ENCODE data around the gene MACO1. TPM values are rescaled to one million over a fixed set of nuclear protein-coding genes. Genes with fewer than 3 reads are reported as not detected.
"Not testable (repeated sequence)": the region's sequence is repeated elsewhere in the genome, so short reads cannot be mapped to it uniquely, and the experiment has no call there.

MACO1 gene
- total RNA-seq, 4 donors from 2014 or later: 16.2 to 23.2 (median 19.5) TPM

DNA sequence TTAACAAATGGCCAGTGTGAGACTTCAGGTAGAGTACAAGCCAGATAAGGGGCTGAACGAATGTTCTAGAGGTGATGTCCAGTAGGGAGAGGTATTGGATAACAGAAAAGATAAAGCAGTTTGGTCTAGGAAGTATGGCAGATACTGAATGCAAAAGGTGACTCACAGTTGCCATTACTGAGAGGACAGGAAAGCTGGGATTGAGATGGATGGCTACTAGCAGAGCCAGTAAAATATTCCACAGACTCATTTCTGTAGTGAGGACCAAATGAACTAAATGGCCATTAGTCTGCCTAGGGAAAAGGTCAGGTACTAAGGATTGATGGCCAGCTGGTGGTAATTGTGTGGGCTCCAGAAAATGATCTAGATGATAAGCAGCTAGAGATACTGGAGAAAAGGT lies 11.5 kb downstream of the MACO1 start:
- TF ChIP-seq EP300 (IDR thresholded peaks at IDR 0.05) (no peak), POLR2A (IDR thresholded peaks at IDR 0.05; ENCODE audit: low read depth) (no peak), POLR2AphosphoS5 (IDR thresholded peaks at IDR 0.05) (no peak)
- TF ChIP-seq, protein P1, sequence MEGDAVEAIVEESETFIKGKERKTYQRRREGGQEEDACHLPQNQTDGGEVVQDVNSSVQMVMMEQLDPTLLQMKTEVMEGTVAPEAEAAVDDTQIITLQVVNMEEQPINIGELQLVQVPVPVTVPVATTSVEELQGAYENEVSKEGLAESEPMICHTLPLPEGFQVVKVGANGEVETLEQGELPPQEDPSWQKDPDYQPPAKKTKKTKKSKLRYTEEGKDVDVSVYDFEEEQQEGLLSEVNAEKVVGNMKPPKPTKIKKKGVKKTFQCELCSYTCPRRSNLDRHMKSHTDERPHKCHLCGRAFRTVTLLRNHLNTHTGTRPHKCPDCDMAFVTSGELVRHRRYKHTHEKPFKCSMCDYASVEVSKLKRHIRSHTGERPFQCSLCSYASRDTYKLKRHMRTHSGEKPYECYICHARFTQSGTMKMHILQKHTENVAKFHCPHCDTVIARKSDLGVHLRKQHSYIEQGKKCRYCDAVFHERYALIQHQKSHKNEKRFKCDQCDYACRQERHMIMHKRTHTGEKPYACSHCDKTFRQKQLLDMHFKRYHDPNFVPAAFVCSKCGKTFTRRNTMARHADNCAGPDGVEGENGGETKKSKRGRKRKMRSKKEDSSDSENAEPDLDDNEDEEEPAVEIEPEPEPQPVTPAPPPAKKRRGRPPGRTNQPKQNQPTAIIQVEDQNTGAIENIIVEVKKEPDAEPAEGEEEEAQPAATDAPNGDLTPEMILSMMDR (IDR thresholded peaks at IDR 0.05): no peak
- WGBS: 67% methylated on average over 1 of the region's 1 CpG
- no peak for DNase-seq (ENCODE audit: extremely low spot score)
- H3K4me3 ChIP-seq: no peak overlapping the region
- H3K27ac ChIP-seq (replicated peaks in 1 of 4): no peak overlapping the region
- no peaks in the 10 kb centered on the region for H3K9me3 ChIP-seq
- peaks cover 5 to 72% (median 53%) of the 10 kb centered on the region in 4 donors for H3K4me1 ChIP-seq
- intact Hi-C loops (cut with DNase I): no loop called here
- H3K36me3 ChIP-seq: peaks cover 0 to 4% (median 2%) of the 10 kb centered on the region in 4 donors
- no peaks in the 10 kb centered on the region for H3K27me3 ChIP-seq

DNA sequence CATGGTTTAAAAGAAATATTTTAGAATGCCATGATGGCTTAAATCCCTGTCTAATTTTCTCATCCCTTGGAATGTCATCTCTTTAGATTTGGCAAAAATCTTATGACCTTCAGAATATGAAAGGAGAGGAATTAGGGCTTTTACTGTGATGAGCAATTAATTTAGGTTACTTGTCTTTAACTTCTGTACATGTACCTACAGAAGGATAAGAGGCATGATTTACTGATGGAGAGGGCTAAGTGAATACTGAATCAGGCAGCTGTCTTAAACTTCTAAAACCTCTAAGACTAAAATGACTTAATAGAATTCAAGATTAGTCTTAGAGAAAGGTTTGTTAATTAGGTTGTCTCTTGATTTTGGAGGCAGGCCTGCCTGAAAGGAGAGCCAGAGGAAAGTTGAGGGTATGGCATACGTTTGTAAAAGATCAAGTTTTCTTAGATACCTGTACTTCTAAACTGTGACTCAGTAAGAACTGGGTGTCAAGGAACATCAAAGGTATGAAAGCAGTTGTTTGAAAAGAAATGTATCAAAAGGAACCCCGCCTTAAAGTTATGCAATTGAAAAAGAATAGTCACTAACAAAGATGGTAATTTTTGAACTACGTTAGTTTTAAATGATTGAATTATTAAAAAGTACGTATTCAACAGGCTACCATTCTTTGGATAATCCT lies 12.5 kb downstream of the MACO1 start:
- intact Hi-C loops (cut with DNase I): no loop called here

DNA sequence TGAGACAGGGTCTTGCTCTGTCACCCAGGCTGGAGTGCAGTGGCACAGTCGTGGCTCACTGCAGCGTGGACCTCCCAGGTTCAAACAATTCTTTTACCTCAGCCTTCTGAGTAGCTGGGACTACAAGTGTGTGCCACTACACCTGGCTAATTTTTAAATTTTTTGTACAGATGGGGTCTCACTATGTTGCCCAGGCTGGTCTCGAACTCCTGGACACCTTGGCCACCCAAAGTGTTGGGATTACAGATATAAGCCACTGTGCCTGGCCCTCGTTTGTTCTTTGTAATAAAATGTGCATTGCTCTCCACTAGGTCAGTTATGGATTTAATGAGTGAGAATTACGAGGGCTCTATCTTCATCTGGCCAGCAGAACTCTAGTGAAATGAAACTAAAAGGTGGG lies 13.9 kb downstream of the MACO1 start:
- DNase-seq (ENCODE audit: extremely low spot score); H3K9me3 ChIP-seq; H3K4me3 ChIP-seq; intact Hi-C loops (cut with DNase I); H3K27ac ChIP-seq (replicated peaks in 1 of 4); H3K27me3 ChIP-seq: not testable (repeated sequence)
- H3K4me1 ChIP-seq: peaks cover 5 to 50% (median 33%) of the 10 kb centered on the region in 4 donors
- WGBS: 92% methylated on average over 5 of the region's 5 CpGs
- H3K36me3 ChIP-seq: peaks cover 0 to 25% (median 13%) of the 10 kb centered on the region in 4 donors

More for the DNA sequence above, 12.5 kb downstream of the MACO1 start:
- WGBS: 80% methylated on average over 4 of the region's 4 CpGs
- Histone ChIP-seq H3K27ac (replicated peaks in 1 of 4) (no peak overlapping the region), H3K9me3 (no peaks in the 10 kb centered on the region), H3K4me1 (peaks cover 5 to 63% (median 44%) of the 10 kb centered on the region in 4 donors), H3K36me3 (peaks cover 0 to 14% (median 7%) of the 10 kb centered on the region in 4 donors), H3K4me3 (no peak overlapping the region), H3K27me3 (no peaks in the 10 kb centered on the region)
- DNase-seq (ENCODE audit: extremely low spot score): no peak
- no peak for TF ChIP-seq POLR2AphosphoS5 (IDR thresholded peaks at IDR 0.05)
- TF ChIP-seq POLR2A (IDR thresholded peaks at IDR 0.05; ENCODE audit: low read depth): no peak
- no peak for TF ChIP-seq EP300 (IDR thresholded peaks at IDR 0.05)

DNA sequence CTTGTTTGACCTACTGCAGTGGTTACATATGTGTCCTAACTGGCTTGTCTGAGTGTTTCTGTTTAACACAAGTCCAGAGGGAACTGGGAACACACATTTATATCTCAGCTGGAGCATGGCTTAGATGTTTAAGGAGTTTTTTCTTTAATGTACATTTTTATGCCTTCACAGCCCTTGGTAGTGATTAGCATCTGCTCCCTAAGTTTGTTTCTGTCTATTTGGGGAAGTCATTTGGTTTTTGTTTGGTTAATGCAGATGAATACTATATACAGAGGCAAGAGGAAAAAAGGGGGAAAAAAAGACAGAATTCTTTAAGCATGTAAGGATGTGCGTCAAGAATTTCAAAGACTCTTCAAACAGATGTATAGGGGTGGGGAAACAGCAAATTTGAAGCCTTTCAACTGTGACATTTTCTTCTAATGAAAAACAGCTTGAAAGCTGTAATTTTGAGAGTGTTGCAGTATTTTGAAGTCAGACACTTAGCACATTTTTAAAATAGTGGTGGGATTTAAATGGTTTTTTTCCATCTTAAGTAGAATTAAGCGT lies 15.4 kb downstream of the MACO1 start:
- no peak overlapping the region for H3K4me3 ChIP-seq
- 83% methylated on average over 2 of the region's 2 CpGs for WGBS
- H3K27ac ChIP-seq (replicated peaks in 1 of 4): no peak overlapping the region
- H3K27me3 ChIP-seq: no peaks in the 10 kb centered on the region
- no peaks in the 10 kb centered on the region for H3K9me3 ChIP-seq
- peaks cover 0 to 29% (median 16%) of the 10 kb centered on the region in 4 donors for H3K36me3 ChIP-seq
- peaks cover 5 to 41% (median 30%) of the 10 kb centered on the region in 4 donors for H3K4me1 ChIP-seq
- no peak for DNase-seq (ENCODE audit: extremely low spot score)
- no peak for TF ChIP-seq POLR2A (IDR thresholded peaks at IDR 0.05; ENCODE audit: low read depth)
- TF ChIP-seq EP300 (IDR thresholded peaks at IDR 0.05): no peak
- no peak for TF ChIP-seq POLR2AphosphoS5 (IDR thresholded peaks at IDR 0.05)
- TF ChIP-seq, protein P1 (IDR thresholded peaks at IDR 0.05): no peak
- intact Hi-C loops (cut with DNase I): no loop called here

DNA sequence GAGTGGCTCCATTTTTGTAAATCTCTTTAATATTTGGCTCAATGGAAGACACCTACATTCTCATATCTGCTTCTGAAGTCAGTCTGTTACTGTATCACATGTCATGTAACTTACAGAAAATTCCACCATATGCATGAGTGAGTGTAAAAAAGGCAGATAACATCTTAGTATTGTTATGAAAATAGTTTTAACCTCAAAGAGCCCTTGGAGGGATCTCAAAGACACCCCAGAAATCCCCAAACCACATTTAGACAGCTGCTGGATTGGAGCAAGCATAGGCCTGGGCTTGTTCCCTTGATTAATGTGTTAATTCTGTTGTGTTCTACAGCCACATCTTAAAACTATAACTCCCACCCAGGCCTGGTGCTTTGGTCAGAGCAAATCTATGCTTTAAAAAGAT lies 16.9 kb downstream of the MACO1 start:
- intact Hi-C loops (cut with DNase I): no loop called here
- no peaks in the 10 kb centered on the region for H3K9me3 ChIP-seq
- no peak for DNase-seq (ENCODE audit: extremely low spot score)
- no peak overlapping the region for H3K27ac ChIP-seq (replicated peaks in 1 of 4)
- H3K27me3 ChIP-seq: no peaks in the 10 kb centered on the region
- TF ChIP-seq POLR2A (IDR thresholded peaks at IDR 0.05; ENCODE audit: low read depth) (no peak), EP300 (IDR thresholded peaks at IDR 0.05) (no peak), POLR2AphosphoS5 (IDR thresholded peaks at IDR 0.05) (no peak)
- TF ChIP-seq, protein P1 (IDR thresholded peaks at IDR 0.05): no peak
- peaks cover 0 to 35% (median 18%) of the 10 kb centered on the region in 4 donors for H3K36me3 ChIP-seq
- peaks cover 5 to 29% (median 22%) of the 10 kb centered on the region in 4 donors for H3K4me1 ChIP-seq
- H3K4me3 ChIP-seq: no peak overlapping the region

Measured in esophagus muscularis mucosa (tissue), 4 donors.